ENCODE results near the gene EPS8L2.

Gene EPS8L2

DNA sequence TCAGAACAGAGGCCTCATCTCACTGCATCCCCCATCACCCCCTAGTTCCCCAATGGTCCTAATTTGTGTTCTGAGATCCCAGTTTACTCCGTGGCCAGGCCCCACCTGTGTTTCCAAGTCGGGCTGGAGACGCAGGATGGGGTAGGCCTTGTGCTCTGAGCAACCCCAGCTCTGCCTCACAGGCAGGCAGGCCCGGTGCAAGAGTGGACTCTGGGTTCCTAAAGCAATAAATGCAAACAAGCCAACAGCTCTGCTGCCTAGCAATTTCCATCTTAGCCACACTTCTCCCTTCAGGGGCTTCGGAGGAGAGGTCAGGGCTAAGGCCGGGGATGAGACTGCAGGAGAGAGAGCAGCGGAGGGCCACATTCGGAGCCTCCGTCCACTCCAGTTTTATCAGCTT is 2.5 kb upstream of the EPS8L2 start:
- no peak for DNase-seq (ENCODE audit: low spot score)
- in situ Hi-C loops (cut with MboI; ENCODE audit: low pct_unique_long_range_greater_than_20kb, low sequenced_read_pairs, unreplicated experiment) = no loop called here
- TF ChIP-seq, protein P1, sequence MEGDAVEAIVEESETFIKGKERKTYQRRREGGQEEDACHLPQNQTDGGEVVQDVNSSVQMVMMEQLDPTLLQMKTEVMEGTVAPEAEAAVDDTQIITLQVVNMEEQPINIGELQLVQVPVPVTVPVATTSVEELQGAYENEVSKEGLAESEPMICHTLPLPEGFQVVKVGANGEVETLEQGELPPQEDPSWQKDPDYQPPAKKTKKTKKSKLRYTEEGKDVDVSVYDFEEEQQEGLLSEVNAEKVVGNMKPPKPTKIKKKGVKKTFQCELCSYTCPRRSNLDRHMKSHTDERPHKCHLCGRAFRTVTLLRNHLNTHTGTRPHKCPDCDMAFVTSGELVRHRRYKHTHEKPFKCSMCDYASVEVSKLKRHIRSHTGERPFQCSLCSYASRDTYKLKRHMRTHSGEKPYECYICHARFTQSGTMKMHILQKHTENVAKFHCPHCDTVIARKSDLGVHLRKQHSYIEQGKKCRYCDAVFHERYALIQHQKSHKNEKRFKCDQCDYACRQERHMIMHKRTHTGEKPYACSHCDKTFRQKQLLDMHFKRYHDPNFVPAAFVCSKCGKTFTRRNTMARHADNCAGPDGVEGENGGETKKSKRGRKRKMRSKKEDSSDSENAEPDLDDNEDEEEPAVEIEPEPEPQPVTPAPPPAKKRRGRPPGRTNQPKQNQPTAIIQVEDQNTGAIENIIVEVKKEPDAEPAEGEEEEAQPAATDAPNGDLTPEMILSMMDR (IDR thresholded peaks at IDR 0.05; ENCODE audit: extremely low read depth, insufficient read depth, missing control alignments) = no peak

DNA sequence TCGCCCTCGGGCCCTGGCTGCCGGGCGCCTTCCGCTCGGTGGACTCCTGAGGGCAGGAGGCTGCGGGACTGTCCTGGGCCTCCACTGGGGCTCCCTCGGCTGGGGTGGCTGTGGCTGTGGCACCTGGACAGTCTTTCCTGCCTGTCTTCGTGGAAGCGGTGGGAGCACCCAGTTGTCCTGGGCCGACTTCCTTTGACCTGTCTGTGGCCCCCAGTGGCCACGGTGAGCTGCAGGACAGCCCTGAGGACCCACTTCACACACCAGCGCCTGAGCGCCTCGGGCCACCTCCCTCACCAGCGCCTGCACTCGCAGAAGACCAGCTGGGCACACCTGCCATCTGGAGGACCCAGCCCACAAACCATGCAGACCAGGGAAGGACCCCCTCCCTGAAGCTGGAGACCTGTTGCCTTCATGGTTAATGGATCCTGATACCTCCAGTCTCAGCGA is 1.8 kb upstream of the EPS8L2 start:
- DNase-seq (ENCODE audit: low spot score) = no peak
- TF ChIP-seq, protein P1 (IDR thresholded peaks at IDR 0.05; ENCODE audit: extremely low read depth, insufficient read depth, missing control alignments) = no peak
- in situ Hi-C loops (cut with MboI; ENCODE audit: low pct_unique_long_range_greater_than_20kb, low sequenced_read_pairs, unreplicated experiment) = no loop called here

DNA sequence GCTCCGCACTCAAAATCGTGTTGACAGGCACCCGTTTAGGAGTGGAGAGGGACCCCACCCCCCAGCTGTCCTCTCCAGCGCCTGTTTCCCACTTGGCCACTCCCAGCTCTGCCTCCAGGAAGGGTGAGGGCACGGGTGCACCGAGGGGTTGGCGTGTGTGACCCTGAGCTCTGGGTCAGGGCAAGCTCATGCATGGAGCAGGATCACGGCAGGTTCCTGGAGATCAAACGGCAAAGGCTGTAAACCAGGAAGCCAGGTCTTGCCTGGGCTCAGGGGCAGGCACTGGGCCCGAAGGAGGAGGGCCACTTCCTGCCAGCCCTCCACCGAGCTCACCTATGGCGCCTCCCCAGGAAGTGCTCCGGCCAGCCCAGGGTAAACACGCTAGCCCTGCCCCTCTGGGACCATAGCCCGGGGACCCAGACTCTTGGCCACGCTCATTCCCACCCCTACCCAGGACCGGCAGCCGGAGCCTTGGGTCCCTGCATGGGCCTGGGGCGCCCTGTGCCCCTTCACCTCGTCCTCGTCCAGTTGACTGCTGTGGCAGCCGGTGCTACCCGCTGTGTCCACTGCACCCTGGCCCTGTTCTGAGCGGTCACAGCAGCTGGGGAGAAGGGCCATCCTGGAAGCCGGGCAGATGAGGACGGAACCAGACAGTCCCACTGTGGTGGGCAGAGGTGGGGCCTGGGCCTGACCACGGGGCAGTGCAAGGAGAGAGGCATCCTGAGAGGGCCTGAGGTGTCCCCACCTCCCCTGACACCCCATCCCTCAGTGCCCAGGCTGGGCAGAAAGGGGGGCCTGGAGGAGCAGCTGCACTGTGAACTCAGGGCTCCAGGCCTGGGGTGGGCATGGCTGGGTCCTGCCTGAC is 1.0 kb upstream of the EPS8L2 start:
- TF ChIP-seq, protein P1 (IDR thresholded peaks at IDR 0.05; ENCODE audit: extremely low read depth, insufficient read depth, missing control alignments) = no peak
- DNase-seq (ENCODE audit: low spot score) = no peak
- in situ Hi-C loops (cut with MboI; ENCODE audit: low pct_unique_long_range_greater_than_20kb, low sequenced_read_pairs, unreplicated experiment) = no loop called here

DNA sequence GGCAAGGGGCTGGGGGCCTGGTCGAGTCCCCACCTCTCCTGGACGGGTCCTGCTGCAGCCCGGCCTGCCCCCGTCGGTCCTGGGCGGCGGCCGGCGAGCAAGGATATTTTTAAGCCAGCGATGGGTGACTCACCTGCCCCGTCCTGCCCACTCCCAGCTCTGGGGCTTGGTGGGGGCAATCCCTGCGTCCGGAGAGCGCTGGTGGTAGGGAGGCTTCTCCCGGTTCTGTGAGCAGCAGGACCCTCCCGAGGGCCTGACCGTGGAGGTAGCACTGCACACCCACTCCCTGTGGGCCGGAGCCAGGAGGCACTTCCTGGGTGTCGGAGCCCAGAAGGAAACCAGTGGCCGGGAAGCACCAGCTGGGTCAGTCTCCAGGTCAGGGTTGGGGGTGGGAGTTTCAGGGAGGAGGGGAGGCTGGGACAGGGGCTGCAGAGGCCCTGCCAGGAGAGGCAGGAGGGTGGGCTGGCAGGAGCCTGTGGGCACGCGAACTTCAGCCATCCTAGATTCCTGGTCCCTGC is 467 bp downstream of the EPS8L2 start:
- TF ChIP-seq, protein P1 (IDR thresholded peaks at IDR 0.05; ENCODE audit: extremely low read depth, insufficient read depth, missing control alignments) = no peak
- in situ Hi-C loops (cut with MboI; ENCODE audit: low pct_unique_long_range_greater_than_20kb, low sequenced_read_pairs, unreplicated experiment) = no loop called here
- no peak for DNase-seq (ENCODE audit: low spot score)

DNA sequence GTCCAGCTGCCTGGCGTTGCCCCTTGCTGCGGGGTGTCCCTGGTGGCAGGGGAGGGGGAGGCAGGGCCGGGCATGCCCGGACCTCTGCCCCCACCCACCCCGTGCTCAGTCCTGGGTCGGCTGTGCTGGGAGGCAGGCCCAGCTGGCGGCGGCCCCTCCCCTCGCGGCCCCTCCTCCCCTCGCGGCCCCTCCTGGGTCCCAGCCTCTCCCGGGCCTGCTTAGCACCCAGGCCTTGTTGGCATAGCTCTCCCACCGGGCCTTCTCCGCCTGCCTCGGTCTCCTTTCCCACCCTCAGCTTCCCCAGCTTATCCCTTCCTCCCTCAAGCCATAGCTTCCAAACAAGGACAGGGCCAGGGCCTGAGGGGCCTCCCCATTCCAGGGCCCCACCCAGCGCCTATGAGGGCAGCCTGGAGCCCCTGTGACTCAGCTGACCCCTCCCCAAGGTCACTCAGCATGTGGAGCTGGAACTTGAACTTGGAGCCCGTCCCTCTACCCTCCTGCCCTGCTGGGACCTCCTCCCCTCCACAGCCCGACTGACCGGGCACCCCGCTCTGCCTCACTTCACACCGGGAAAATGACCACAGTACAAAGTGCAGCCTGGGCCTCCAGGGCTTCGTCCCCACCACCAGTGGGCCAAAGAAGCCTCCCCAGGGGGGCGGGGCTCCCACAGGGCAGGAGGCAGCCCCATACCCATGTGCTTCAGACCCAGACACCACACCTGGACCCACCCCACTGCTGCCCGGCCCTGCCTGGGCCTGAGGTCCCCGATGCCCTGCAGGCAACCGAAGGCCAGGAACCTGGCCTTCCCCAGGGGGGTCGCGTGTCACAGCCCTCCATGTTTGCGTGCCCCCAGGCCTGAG is 1.2 kb downstream of the EPS8L2 start:
- TF ChIP-seq, protein P1 (IDR thresholded peaks at IDR 0.05; ENCODE audit: extremely low read depth, insufficient read depth, missing control alignments) = no peak
- peak; percentile 47 for DNase-seq (ENCODE audit: low spot score)
- in situ Hi-C loops (cut with MboI; ENCODE audit: low pct_unique_long_range_greater_than_20kb, low sequenced_read_pairs, unreplicated experiment) = no loop called here

DNA sequence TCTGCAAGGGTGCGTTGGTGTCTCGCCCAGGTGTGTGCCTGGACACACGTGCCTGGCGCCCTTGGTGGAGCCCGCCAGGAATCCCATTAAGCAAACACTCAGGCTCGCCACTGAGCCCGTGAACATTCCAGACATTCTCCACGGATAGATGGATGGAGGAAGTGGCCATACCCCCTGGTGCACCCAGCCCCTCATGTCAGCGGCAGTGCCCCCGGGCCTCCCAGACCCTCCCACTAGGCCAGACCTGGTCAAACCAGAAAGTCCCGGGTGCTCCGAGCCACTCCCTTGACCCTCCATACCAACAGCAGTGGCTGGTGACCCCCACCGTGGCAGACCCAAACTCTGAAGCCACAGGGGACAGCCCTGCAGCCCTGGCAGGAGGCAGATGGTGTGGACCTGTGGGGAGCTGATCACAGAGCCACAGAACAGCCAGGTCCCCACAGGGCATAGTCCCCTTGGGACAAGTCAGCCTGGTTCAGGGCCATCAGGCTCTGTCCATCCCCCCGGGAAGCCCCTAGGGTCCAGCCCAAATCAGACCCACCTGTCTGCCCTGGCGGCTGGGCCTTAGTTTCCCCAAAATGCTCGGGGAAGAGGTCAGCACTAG is 1.9 kb downstream of the EPS8L2 start:
- no peak for DNase-seq (ENCODE audit: low spot score)
- in situ Hi-C loops (cut with MboI; ENCODE audit: low pct_unique_long_range_greater_than_20kb, low sequenced_read_pairs, unreplicated experiment) = no loop called here
- TF ChIP-seq, protein P1 (IDR thresholded peaks at IDR 0.05; ENCODE audit: extremely low read depth, insufficient read depth, missing control alignments) = no peak
